ENCODE measurements around the gene NR2F1-AS1.

The NR2F1-AS1 gene

DNA sequence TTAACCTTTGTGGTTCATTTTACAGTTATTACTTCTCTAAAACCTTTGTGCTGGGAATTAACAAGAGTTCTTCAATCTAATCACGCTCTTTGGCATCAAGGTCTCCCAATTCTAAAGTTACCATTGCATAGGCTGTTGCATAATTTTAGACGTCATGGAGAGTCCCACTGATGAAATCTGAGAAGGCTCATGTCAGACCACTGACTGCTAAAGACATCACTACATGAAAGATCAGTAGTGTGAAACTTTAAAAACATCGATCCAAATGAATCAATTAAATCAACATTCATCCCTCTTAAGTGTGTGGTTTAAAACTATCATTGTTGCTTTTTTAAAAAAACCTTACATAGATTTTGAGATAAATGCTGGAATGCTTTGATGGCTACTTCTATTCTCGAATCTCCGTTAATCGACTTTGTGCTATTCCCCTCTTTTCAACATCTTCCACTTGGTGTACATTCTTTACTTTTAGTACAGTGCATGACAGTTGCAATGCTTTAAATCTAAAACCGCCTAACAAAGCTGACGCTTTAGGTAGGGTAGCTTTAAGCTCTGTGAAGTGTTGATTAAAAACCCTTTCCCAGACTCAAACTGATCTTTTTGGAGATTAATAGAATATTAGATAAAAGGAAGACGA lies 35.6 kb upstream of the NR2F1-AS1 start:
- TF ChIP-seq, protein P1, sequence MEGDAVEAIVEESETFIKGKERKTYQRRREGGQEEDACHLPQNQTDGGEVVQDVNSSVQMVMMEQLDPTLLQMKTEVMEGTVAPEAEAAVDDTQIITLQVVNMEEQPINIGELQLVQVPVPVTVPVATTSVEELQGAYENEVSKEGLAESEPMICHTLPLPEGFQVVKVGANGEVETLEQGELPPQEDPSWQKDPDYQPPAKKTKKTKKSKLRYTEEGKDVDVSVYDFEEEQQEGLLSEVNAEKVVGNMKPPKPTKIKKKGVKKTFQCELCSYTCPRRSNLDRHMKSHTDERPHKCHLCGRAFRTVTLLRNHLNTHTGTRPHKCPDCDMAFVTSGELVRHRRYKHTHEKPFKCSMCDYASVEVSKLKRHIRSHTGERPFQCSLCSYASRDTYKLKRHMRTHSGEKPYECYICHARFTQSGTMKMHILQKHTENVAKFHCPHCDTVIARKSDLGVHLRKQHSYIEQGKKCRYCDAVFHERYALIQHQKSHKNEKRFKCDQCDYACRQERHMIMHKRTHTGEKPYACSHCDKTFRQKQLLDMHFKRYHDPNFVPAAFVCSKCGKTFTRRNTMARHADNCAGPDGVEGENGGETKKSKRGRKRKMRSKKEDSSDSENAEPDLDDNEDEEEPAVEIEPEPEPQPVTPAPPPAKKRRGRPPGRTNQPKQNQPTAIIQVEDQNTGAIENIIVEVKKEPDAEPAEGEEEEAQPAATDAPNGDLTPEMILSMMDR (IDR thresholded peaks at IDR 0.05; ENCODE audit: control insufficient read depth, extremely low read depth, insufficient read depth), result no peak
- no peak overlapping the region for H3K4me3 ChIP-seq (ENCODE audit: low read depth, low read length)
- DNase-seq (ENCODE audit: low read depth), result no peak

DNA sequence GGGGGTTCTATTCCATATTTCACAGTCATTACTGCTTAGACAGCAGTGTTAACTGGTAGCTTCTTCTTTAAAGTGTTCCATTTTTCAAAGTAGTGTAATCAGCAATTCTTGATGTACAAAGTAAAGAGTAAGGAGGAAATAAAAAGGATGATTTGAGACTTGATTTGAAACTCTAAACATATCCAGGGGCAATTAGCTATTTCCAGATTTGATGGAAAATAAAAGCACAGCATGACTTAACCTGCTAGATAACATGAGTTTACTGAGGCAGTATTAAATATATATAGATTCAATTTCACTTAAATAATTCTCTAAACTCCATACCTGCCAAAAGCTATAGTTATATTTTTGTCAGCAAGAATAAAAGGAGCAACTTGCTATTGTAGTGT lies 31.8 kb upstream of the NR2F1-AS1 start:
- TF ChIP-seq, protein P1 (IDR thresholded peaks at IDR 0.05; ENCODE audit: control insufficient read depth, extremely low read depth, insufficient read depth), result no peak
- no peak overlapping the region for H3K4me3 ChIP-seq (ENCODE audit: low read depth, low read length)
- no peak for DNase-seq (ENCODE audit: low read depth)

DNA sequence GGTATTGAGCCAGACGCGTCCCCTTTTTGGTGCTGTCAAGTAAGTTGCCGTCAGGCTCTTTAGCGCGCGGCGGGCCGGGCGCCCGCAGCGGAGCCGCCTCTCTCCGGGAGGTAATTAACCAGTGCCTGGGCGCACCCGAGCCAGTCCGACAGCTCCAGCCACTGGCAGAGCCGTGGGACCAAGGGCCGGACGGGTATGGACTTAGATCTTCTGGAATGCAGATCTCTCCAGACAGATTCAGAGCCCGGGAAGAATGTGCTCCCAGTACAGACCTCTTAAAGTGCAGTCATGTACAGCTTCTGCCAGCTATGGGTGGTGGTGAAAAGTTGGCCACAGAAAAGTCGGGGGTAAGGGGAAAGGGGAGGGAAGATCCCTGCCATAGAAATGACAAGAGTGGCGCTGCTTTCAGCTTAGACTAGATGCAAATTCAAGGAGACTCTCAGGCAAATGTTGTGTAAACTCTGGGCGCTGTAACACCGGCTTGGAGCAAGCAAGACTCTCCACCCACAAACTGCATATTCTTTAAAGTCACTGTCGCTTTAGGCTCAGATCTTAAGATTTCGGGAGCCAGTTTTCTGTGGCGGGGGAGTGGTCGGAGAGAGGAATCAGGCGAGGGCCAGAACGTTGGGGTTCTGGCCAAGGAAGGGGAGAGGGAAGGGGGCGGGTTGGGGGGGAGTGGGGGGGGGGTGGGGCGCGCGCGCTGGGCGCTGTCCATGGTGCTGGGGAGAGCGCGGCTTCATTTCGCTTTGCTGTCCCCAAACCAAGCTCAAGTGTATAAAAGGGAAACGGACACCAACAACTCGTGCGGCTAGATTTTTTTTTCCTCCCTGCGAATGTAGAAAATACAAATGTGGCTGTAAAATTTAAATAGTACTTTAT lies 31.2 kb upstream of the NR2F1-AS1 start:
- TF ChIP-seq, protein P1 (IDR thresholded peaks at IDR 0.05; ENCODE audit: control insufficient read depth, extremely low read depth, insufficient read depth), result no peak
- no peak for DNase-seq (ENCODE audit: low read depth)
- no peak overlapping the region for H3K4me3 ChIP-seq (ENCODE audit: low read depth, low read length)

DNA sequence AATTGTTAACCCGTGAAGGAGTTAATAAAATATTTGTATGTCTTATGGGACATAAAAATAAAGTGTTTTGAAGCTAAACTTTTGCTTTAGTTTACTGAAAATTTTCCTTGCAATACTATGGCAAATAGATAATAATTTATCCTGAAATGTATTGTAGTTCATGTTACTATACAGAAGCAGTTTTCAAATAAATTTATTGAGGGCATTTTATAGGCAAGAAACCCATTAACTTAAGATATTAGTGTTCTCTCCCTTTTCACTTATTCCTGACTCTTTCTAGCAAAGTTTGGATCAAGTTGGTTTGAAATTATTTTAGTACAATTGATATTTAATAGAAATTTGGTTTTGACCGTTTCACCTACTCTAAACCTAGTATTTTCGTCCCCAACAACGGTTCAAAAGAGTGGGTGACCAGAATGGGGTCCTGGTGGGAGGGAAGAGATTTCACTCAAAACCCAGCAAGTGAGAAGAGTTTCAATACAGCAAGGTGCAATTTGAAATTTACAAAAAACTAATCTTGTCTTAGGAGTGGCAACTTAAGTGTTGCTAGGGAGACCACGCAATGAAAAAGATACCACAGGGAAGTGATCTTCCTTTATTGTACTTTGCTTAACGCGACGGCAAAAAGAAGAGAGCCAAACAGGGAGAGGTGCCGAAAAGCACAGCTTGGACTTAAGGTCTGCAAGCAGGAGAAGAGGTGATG lies 30.4 kb upstream of the NR2F1-AS1 start:
- no peak for DNase-seq (ENCODE audit: low read depth)
- H3K4me3 ChIP-seq (ENCODE audit: low read depth, low read length), result no peak overlapping the region
- TF ChIP-seq, protein P1 (IDR thresholded peaks at IDR 0.05; ENCODE audit: control insufficient read depth, extremely low read depth, insufficient read depth), result no peak

DNA sequence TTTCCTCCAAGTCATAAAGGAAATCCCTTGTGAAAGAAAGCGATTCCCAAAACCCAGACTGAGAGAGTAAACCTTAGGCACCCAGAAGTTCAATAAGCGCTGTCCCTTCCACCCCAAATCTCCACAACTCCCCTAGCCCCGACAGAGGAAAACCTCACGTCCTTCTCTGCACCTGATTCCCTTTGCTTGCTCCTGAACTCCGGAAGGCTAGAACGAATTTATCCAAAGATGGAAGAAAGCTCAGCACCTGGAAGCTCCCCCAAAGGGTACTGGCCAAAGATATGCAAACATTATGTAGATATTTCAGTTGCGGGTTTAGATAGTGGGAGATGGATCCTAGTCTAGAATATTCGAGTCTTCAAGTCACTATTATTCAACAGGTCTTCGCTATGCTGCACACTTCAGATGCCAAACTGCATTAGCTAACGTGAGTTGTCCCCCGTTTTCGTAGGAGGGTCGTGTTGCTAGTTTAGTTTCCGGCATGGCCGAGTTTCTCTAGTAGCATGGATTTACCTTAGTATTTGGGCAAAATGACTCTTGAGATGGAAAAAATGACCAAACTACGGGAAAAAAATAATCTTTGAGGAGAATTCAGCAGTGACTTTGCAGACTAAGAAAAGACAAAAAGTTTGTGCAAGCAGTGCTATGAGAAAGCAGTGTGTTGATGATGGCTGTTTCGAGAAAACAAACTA lies 29.7 kb upstream of the NR2F1-AS1 start:
- DNase-seq (ENCODE audit: low read depth), result no peak
- TF ChIP-seq, protein P1 (IDR thresholded peaks at IDR 0.05; ENCODE audit: control insufficient read depth, extremely low read depth, insufficient read depth), result no peak

DNA sequence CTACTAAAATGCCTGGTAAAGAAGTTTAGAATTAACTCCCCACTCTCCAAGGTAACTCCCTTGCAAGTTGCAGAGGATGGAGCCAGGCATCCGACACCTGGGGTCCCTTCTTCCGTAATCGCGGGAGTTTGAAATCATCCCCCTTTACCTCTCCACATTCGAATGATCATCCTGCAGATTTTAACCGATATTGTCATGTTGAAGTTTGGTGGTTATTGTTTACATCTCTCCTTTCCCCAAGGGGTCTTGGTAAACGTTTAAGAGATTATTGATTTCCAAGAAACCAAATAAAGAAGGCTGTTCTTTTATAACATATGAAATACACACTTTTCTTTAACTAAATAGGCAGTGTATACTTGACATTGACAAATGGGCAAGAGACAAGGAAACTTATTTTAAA lies 28.7 kb upstream of the NR2F1-AS1 start:
- TF ChIP-seq, protein P1 (IDR thresholded peaks at IDR 0.05; ENCODE audit: control insufficient read depth, extremely low read depth, insufficient read depth), result no peak
- no peak for DNase-seq (ENCODE audit: low read depth)
- H3K4me3 ChIP-seq (ENCODE audit: low read depth, low read length), result no peak overlapping the region

More for the DNA sequence above, 29.7 kb upstream of the NR2F1-AS1 start:
- no peak overlapping the region for H3K4me3 ChIP-seq (ENCODE audit: low read depth, low read length)
